NCI-H2107 treated with DMSO at 0.1 percent for 48 hours (cell line): ENCODE measurements around the gene TMEM47.
A peak's percentile ranks its signal among the peaks of the same experiment; 100 is the strongest.

Experiments
- DNase-seq: peaks from one replicate; lab custom pipeline; 2025; ENCODE audit not compliant: unreplicated experiment; lab: John Stamatoyannopoulos, UW

TMEM47 gene

GRCh38 chrX:34656842-34657725, at the start of gene TMEM47:
Gene TMEM47 (minus strand): TSS chrX:34657285. CDS start chrX:34657029, 256 bp downstream.
- peak; percentile 1 for DNase-seq

GRCh38 chrX:34687095-34687494, 30.0 kb upstream of the TMEM47 start:
- DNase-seq: no peak

- DNase-seq: no peak
These were observed 2.5 kb upstream of the TMEM47 start for GRCh38 chrX:34659575-34659974.

- DNase-seq: no peak
These were observed 1.2 kb upstream of the TMEM47 start for GRCh38 chrX:34658326-34658725.

- no peak for DNase-seq
These were observed 613 bp upstream of the TMEM47 start for GRCh38 chrX:34657726-34658070.

GRCh38 chrX:34656467-34656841, 631 bp downstream of the TMEM47 start:
- no peak for DNase-seq

- no peak for DNase-seq
These were observed 1.3 kb downstream of the TMEM47 start for GRCh38 chrX:34655501-34656455.

- no peak for DNase-seq
These were observed 2.2 kb downstream of the TMEM47 start for GRCh38 chrX:34654696-34655490.

GRCh38 chrX:34653811-34654210, 3.3 kb downstream of the TMEM47 start:
- no peak for DNase-seq

- DNase-seq: no peak
These were observed 14.2 kb downstream of the TMEM47 start for GRCh38 chrX:34642849-34643248.

- no peak for DNase-seq
These were observed 19.0 kb downstream of the TMEM47 start for GRCh38 chrX:34638116-34638515.

- DNase-seq: no peak
These were observed 22.7 kb downstream of the TMEM47 start for GRCh38 chrX:34634349-34634748.

GRCh38 chrX:34632384-34632783, 24.7 kb downstream of the TMEM47 start:
- DNase-seq: no peak

GRCh38 chrX:34631479-34632220, 25.4 kb downstream of the TMEM47 start:
- no peak for DNase-seq

- no peak for DNase-seq
These were observed 27.5 kb downstream of the TMEM47 start for GRCh38 chrX:34629572-34629971.

- DNase-seq: no peak
These were observed 32.7 kb downstream of the TMEM47 start for GRCh38 chrX:34624416-34624815.

GRCh38 chrX:34619920-34620319, 37.2 kb downstream of the TMEM47 start:
- DNase-seq: no peak

GRCh38 chrX:34612036-34612435, 45.0 kb downstream of the TMEM47 start:
- no peak for DNase-seq

GRCh38 chrX:34598362-34598761, 58.7 kb downstream of the TMEM47 start:
- DNase-seq: no peak

GRCh38 chrX:34586936-34587335, 70.1 kb downstream of the TMEM47 start:
- DNase-seq: no peak
